Thoracic aorta (tissue), 2 donors: ENCODE results near the gene TEX29. TPM values are rescaled to one million over a fixed set of nuclear protein-coding genes. Genes with fewer than 3 reads are reported as not detected.

Experiments
- ATAC-seq: fragments of 150-250 bp; one replicate; pipeline ENCODE4 v1.8.0; 2017; ENCODE audit warnings: low read depth; ENCODE audit not compliant: insufficient number of reproducible peaks, low FRiP score
- DNase-seq: peaks from one replicate; pipeline ENCODE4 v3.0.0-alpha.2; 2020; ENCODE audit warnings: low spot score
- H3K27ac ChIP-seq, 2 donors: fragments of 200-600 bp; sonication (generic); 1 replicate in 1 of 2; 2 replicates in 1 of 2; pipeline ENCODE4 v1.5.1; 2016; ENCODE audit warnings: mild to moderate bottlenecking in 2 of 2, moderate library complexity in 2 of 2
- H3K27me3 ChIP-seq: fragments of 200-600 bp; sonication (generic); replicated peaks from 2 replicates; pipeline ENCODE4 v1.6.0; 2016; ENCODE audit warnings: mild to moderate bottlenecking; ENCODE audit not compliant: insufficient read depth
- H3K36me3 ChIP-seq: fragments of 200-600 bp; sonication (generic); one replicate; pipeline ENCODE4 v1.5.1; 2016
- H3K4me1 ChIP-seq, 2 donors: fragments of 200-600 bp; sonication (generic); 1 replicate in 1 of 2; 2 replicates in 1 of 2; pipeline versions ENCODE4 v1.5.1 to v1.6.0; 2016; ENCODE audit warnings: low read depth in 2 of 2, mild to moderate bottlenecking in 1 of 2; ENCODE audit not compliant: control insufficient read depth in 1 of 2
- H3K4me3 ChIP-seq: fragments of 200-600 bp; sonication (generic); 2 replicates; pipeline ENCODE4 v1.5.1; 2016; ENCODE audit warnings: mild to moderate bottlenecking
- H3K9me3 ChIP-seq: fragments of 200-600 bp; sonication (generic); 2 replicates; pipeline ENCODE4 v1.5.1; 2016
- CTCF ChIP-seq: fragments of 200-600 bp; sonication (generic); IDR thresholded peaks from one replicate; pipeline ENCODE4 v1.5.1; 2019; ENCODE audit warnings: antibody characterized with exemption
- total RNA-seq, 2 donors: library from RNA; depleted of rRNA; stranded (reverse); fragments of >200 nt; gene quantifications; one replicate each; pipeline versions ENCODE4 v1.1.0 to v1.2.3, GENCODE V29; 2016

TEX29 gene
- total RNA-seq, 2 donors from 2014 or later, result not detected

GRCh38 chr13:111346101-111346680, 25.7 kb downstream of the TEX29 start:
- no peak for ATAC-seq
- no peak for TF ChIP-seq CTCF
- no peak overlapping the region for H3K27ac ChIP-seq
- no peak for DNase-seq
- no peaks in the 10 kb centered on the region for H3K9me3 ChIP-seq
- no peaks in the 10 kb centered on the region for H3K36me3 ChIP-seq
- no peaks in the 10 kb centered on the region for H3K4me1 ChIP-seq
- no peak overlapping the region for H3K4me3 ChIP-seq
- no peaks in the 10 kb centered on the region for H3K27me3 ChIP-seq

GRCh38 chr13:111347438-111347837, 27.0 kb downstream of the TEX29 start:
- no peak overlapping the region for H3K4me3 ChIP-seq
- no peak for ATAC-seq
- no peak overlapping the region for H3K27ac ChIP-seq
- no peaks in the 10 kb centered on the region for H3K36me3 ChIP-seq
- DNase-seq, result no peak
- H3K9me3 ChIP-seq, result no peaks in the 10 kb centered on the region
- H3K4me1 ChIP-seq, result no peaks in the 10 kb centered on the region
- no peak for TF ChIP-seq CTCF
- no peaks in the 10 kb centered on the region for H3K27me3 ChIP-seq

DNA sequence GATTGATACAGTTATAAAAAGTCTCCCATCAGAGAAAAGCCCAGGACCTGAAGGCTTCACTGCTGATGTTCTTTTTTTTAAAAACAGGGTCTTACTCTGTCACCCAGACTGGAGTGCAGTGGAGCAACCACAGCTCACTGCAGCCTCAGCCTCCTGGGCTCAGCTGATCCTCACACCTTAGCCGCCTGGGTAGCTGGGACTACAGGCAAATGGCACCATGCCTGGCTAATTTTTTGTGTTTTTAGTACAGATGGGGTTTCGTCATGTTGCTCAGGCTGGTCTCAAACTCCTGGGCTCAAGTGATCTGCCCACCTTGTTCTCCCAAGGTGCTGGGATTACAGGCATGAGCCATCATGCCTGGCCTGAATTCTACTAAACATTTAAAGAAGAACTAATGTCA, 33.1 kb downstream of the TEX29 start:
- Histone ChIP-seq H3K9me3 (no peaks in the 10 kb centered on the region), H3K27ac (no peak overlapping the region), H3K4me3 (no peak overlapping the region), H3K36me3 (no peaks in the 10 kb centered on the region), H3K4me1 (no peaks in the 10 kb centered on the region), H3K27me3 (no peaks in the 10 kb centered on the region)
- TF ChIP-seq CTCF, result no peak
- DNase-seq (no peak), ATAC-seq (no peak)

DNA sequence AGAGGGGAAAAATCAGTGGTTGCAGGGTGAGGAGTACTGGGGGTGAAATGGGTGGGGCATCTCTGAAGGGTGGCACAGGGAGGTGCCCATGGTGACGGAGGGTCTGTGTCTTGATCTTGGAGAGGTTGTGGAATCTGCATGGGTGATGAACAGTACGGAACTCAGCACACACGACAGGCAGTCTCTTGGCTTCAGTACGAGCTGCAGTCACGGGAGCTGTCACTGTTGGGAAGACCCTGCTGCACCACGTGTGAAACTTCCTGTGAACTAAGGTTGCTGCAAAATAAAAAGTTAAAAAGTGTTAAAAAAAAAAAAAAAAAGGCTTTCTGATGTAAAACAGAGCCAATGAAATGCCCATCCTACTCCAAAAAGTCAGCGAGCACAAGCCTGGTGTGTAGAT, 34.3 kb downstream of the TEX29 start:
- H3K27me3 ChIP-seq, result no peaks in the 10 kb centered on the region
- H3K9me3 ChIP-seq, result no peaks in the 10 kb centered on the region
- DNase-seq, result no peak
- H3K4me1 ChIP-seq, result no peaks in the 10 kb centered on the region
- no peak overlapping the region for H3K4me3 ChIP-seq
- no peak for ATAC-seq
- no peaks in the 10 kb centered on the region for H3K36me3 ChIP-seq
- no peak overlapping the region for H3K27ac ChIP-seq
- no peak for TF ChIP-seq CTCF

- Histone ChIP-seq H3K9me3 (no peaks in the 10 kb centered on the region), H3K27me3 (no peaks in the 10 kb centered on the region), H3K4me3 (no peak overlapping the region), H3K27ac (no peak overlapping the region), H3K4me1 (no peaks in the 10 kb centered on the region), H3K36me3 (no peaks in the 10 kb centered on the region)
- no peak for ATAC-seq
- TF ChIP-seq CTCF, result no peak
- DNase-seq, result no peak
Observed at GRCh38 chr13:111356795-111357194, 36.4 kb downstream of the TEX29 start.
